GM23338 (cell line): ENCODE data around the gene SORCS2. TPM values are rescaled to one million over a fixed set of nuclear protein-coding genes. Genes with fewer than 3 reads are reported as not detected.

ENCODE experiments used
- ATAC-seq: fragments of 200-7000 bp; cut with Tn5 transposase; 3 replicates; pipeline ENCODE4 v1.9.1; 2020
- DNase-seq: peaks from one replicate; pipeline ENCODE4 v3.0.0-alpha.2; 2015; ENCODE audit warnings: low spot score
- H2AFZ ChIP-seq: fragments of 200-600 bp; sonication (generic); 2 replicates; pipeline ENCODE4 v1.8.0; 2016; ENCODE audit warnings: antibody characterized with exemption, mild to moderate bottlenecking, moderate library complexity
- H3F3A ChIP-seq: fragments of 200-600 bp; sonication (generic); replicated peaks from 2 replicates; pipeline ENCODE4 v1.8.0; 2017; ENCODE audit warnings: antibody characterized with exemption, mixed run types, low read depth
- H3K27ac ChIP-seq: fragments of 200-600 bp; sonication (generic); 2 replicates; pipeline ENCODE4 v1.6.1; 2016; ENCODE audit warnings: low read depth
- H3K27me3 ChIP-seq: fragments of 200-600 bp; sonication (generic); 2 replicates; pipeline ENCODE4 v1.8.0; 2016; ENCODE audit warnings: mild to moderate bottlenecking, mixed run types, moderate library complexity; ENCODE audit not compliant: insufficient read depth
- H3K36me3 ChIP-seq: fragments of 200-600 bp; sonication (generic); 2 replicates; pipeline ENCODE4 v1.8.0; 2016; ENCODE audit warnings: mild to moderate bottlenecking; ENCODE audit not compliant: insufficient read depth
- H3K4me1 ChIP-seq: fragments of 200-600 bp; sonication (generic); 2 replicates; pipeline ENCODE4 v1.8.0; 2016; ENCODE audit warnings: mild to moderate bottlenecking, moderate library complexity; ENCODE audit not compliant: insufficient read depth
- H3K4me2 ChIP-seq: fragments of 200-600 bp; sonication (generic); 2 replicates; pipeline ENCODE4 v1.7.1; 2017; ENCODE audit warnings: mixed run types
- H3K4me3 ChIP-seq: fragments of 200-600 bp; sonication (generic); 2 replicates; pipeline ENCODE4 v1.6.1; 2016; ENCODE audit warnings: mixed run types
- H3K79me2 ChIP-seq: fragments of 200-600 bp; sonication (generic); replicated peaks from 2 replicates; pipeline ENCODE4 v1.8.0; 2017; ENCODE audit warnings: mild to moderate bottlenecking; ENCODE audit not compliant: insufficient read depth
- H3K9me2 ChIP-seq: fragments of 200-600 bp; sonication (generic); 2 replicates; pipeline ENCODE4 v1.8.0; 2017; ENCODE audit not compliant: insufficient read depth
- H4K20me1 ChIP-seq: fragments of 200-600 bp; sonication (generic); replicated peaks from 2 replicates; pipeline ENCODE4 v1.8.0; 2017; ENCODE audit warnings: mild to moderate bottlenecking; ENCODE audit not compliant: insufficient read depth
- H3K27ac Mint-ChIP-seq: 2 replicates; pipeline ENCODE4 v1.8.0; 2020; ENCODE audit warnings: inconsistent platforms, mild to moderate bottlenecking, moderate library complexity, mixed read lengths
- H3K27me3 Mint-ChIP-seq: 3 replicates; pipeline ENCODE4 v1.8.0; 2022; ENCODE audit warnings: low read depth, mild to moderate bottlenecking, moderate library complexity, mixed read lengths, inconsistent platforms; ENCODE audit not compliant: insufficient read depth, poor library complexity
- H3K36me3 Mint-ChIP-seq: 3 replicates; pipeline ENCODE4 v1.8.0; 2021; ENCODE audit warnings: low read depth, mild to moderate bottlenecking, inconsistent platforms, moderate library complexity, mixed read lengths
- H3K4me1 Mint-ChIP-seq: 3 replicates; pipeline ENCODE4 v1.8.0; 2020; ENCODE audit warnings: mild to moderate bottlenecking, inconsistent platforms, mixed read lengths
- H3K4me3 Mint-ChIP-seq: 3 replicates; pipeline ENCODE4 v1.8.0; 2021; ENCODE audit warnings: moderate library complexity, mild to moderate bottlenecking, inconsistent platforms, mixed read lengths
- H3K9me3 Mint-ChIP-seq: 3 replicates; pipeline ENCODE4 v1.8.0; 2020; ENCODE audit warnings: moderate library complexity, mild to moderate bottlenecking, inconsistent platforms, mixed read lengths
- CREB1 ChIP-seq: fragments of 250-450 bp; sonication (Bioruptor Pico); IDR thresholded peaks from 2 replicates; pipeline ENCODE4 v1.5.0; 2020; ENCODE audit warnings: low read depth, mild to moderate bottlenecking, moderate library complexity
- ETS1 ChIP-seq: IDR thresholded peaks from 2 replicates; pipeline ENCODE4 v1.6.1; 2016; ENCODE audit warnings: antibody characterized with exemption
- EZH2 ChIP-seq: fragments of 200-600 bp; sonication (generic); IDR thresholded peaks from one replicate; pipeline ENCODE4 v1.8.0; 2017; ENCODE audit warnings: antibody characterized with exemption, mild to moderate bottlenecking, low read depth; ENCODE audit not compliant: unreplicated experiment
- EZH2phosphoT487 ChIP-seq: fragments of 200-600 bp; sonication (generic); IDR thresholded peaks from one replicate; pipeline ENCODE4 v1.8.1; 2018; ENCODE audit warnings: antibody characterized with exemption; ENCODE audit not compliant: unreplicated experiment
- JUNB ChIP-seq: IDR thresholded peaks from one replicate; pipeline ENCODE4 v1.6.1; 2016; ENCODE audit warnings: antibody characterized with exemption; ENCODE audit not compliant: unreplicated experiment
- NANOG ChIP-seq: IDR thresholded peaks from 2 replicates; pipeline ENCODE4 v1.6.1; 2016; ENCODE audit warnings: antibody characterized with exemption, borderline replicate concordance
- POLR2AphosphoS5 ChIP-seq: IDR thresholded peaks from 2 replicates; pipeline ENCODE4 v1.6.1; 2016; ENCODE audit warnings: antibody characterized with exemption, low read depth
- REST ChIP-seq: IDR thresholded peaks from one replicate; pipeline ENCODE4 v1.6.1; 2018; ENCODE audit warnings: antibody characterized with exemption; ENCODE audit not compliant: unreplicated experiment
- STAT1 ChIP-seq: IDR thresholded peaks from one replicate; pipeline ENCODE4 v1.6.1; 2016; ENCODE audit warnings: antibody characterized with exemption; ENCODE audit not compliant: unreplicated experiment
- ZNF114 ChIP-seq: fragments of 250-450 bp; sonication (Bioruptor Pico); IDR thresholded peaks from 2 replicates; pipeline ENCODE4 v1.5.0; 2020; ENCODE audit warnings: mild to moderate bottlenecking, moderate library complexity
- ZNF462 ChIP-seq: fragments of 250-450 bp; sonication (Bioruptor Pico); IDR thresholded peaks from 2 replicates; pipeline ENCODE4 v1.5.0; 2020; ENCODE audit warnings: mild to moderate bottlenecking, moderate library complexity
- polyA plus RNA-seq: library from polyadenylated mRNA; unstranded; fragments of >200 nt; fragmentation: Nextera tagmentation; extraction: Ambion mirVana; gene quantifications from 2 replicates; pipeline ENCODE4 v1.2.1, GENCODE V29; 2016
- total RNA-seq: library from RNA; depleted of rRNA; stranded (reverse); fragments of >200 nt; shearing (Covaris generic); gene quantifications from 2 replicates; pipeline ENCODE4 v1.2.3, GENCODE V29; 2014

Gene SORCS2
- total and polyA plus RNA-seq, 2 experiments from 2014 or later, result 0.47 to 2.4 TPM

GRCh38 chr4:7435471-7436061 is 243.2 kb downstream of the SORCS2 start (continued):
- TF ChIP-seq ZNF462 (CRISPR knock-in tag) (no peak), EZH2phosphoT487 (no peak), EZH2 (no peak), STAT1 (no peak), ZNF114 (CRISPR knock-in tag) (no peak), JUNB (no peak), NANOG (no peak), CREB1 (CRISPR knock-in tag) (no peak), ETS1 (no peak)

GRCh38 chr4:7436256-7436655 is 243.9 kb downstream of the SORCS2 start:
- ATAC-seq, result no peak
- Histone ChIP-seq H3K4me2 (no peak overlapping the region), H4K20me1 (no peaks in the 10 kb centered on the region), H3K27me3 (no peaks in the 10 kb centered on the region), H3K4me1 (no peaks in the 10 kb centered on the region), H2AFZ (no peak overlapping the region), H3K79me2 (no peaks in the 10 kb centered on the region), H3F3A (no peaks in the 10 kb centered on the region), H3K36me3 (no peaks in the 10 kb centered on the region), H3K9me2 (no peaks in the 10 kb centered on the region), H3K27ac (no peak overlapping the region), H3K4me3 (no peak overlapping the region)
- Mint-ChIP-seq H3K4me1 (peaks cover 18% of the 10 kb centered on the region; the same call in 2 of the 3 replicates), H3K27ac (no peak overlapping the region), H3K36me3 (0 out of 3 replicates have a peak, but pooled peaks cover 3% of the 10 kb centered on the region), H3K9me3 (peaks cover 14% of the 10 kb centered on the region; the same call in 2 of the 3 replicates), H3K27me3 (peaks cover 9% of the 10 kb centered on the region), H3K4me3 (no peak overlapping the region)
- DNase-seq, result no peak
- TF ChIP-seq NANOG (no peak), STAT1 (no peak), POLR2AphosphoS5 (no peak), REST (no peak)
